Right lobe of liver (tissue), 6 donors: ENCODE measurements around the gene PLBD2. TPM values are rescaled to one million over a fixed set of nuclear protein-coding genes. Genes with fewer than 3 reads are reported as not detected.

Source experiments
- ATAC-seq, 4 donors: fragments of 200-7000 bp; cut with Tn5 transposase; one replicate each; pipeline ENCODE4 v1.9.1; 2020; ENCODE audit warnings: mild to moderate bottlenecking in 4 of 4, moderate library complexity in 4 of 4
- DNase-seq, 3 donors: peaks; one replicate each; pipeline ENCODE4 v3.0.0-alpha.2; 2020
- H3K27ac ChIP-seq, 3 donors: fragments of 200-600 bp; one replicate each; pipeline ENCODE4 v1.8.0; 2022
- H3K27me3 ChIP-seq, 2 donors: fragments of 200-600 bp; one replicate each; pipeline ENCODE4 v1.8.0; 2022
- H3K36me3 ChIP-seq, 4 donors: fragments of 200-600 bp; sonication (generic) in 1 of 4; one replicate each; pipeline versions ENCODE4 v1.5.1 to v1.8.0; 2017 to 2022; ENCODE audit warnings: control low read depth in 1 of 4
- H3K4me1 ChIP-seq, 4 donors: fragments of 200-600 bp; sonication (generic) in 1 of 4; one replicate each; pipeline versions ENCODE4 v1.5.1 to v1.8.0; 2017 to 2022; ENCODE audit warnings: control low read depth in 1 of 4
- H3K4me3 ChIP-seq, 3 donors: fragments of 200-600 bp; one replicate each; pipeline ENCODE4 v1.8.0; 2022
- H3K9me3 ChIP-seq, 4 donors: fragments of 200-600 bp; sonication (generic) in 1 of 4; one replicate each; pipeline versions ENCODE4 v1.5.1 to v1.8.0; 2017 to 2022; ENCODE audit warnings: control low read depth in 1 of 4
- POLR2A ChIP-seq: fragments of 450-650 bp; IDR thresholded peaks from one replicate; pipeline ENCODE4 v1.6.1; 2017; ENCODE audit warnings: antibody characterized with exemption, mild to moderate bottlenecking
- WGBS: methylation state at CpG from one replicate; pipeline ENCODE4 v1.1.6; 2018; ENCODE audit warnings: low coverage, low lambda C conversion rate; ENCODE audit not compliant: insufficient coverage; ENCODE audit errors: missing lambda C conversion rate; 5-methylcytosine and 5-hydroxymethylcytosine counted together
- intact Hi-C, 2 donors: fragments of 100-400 bp; cut with DNase I; formaldehyde crosslinking; loops; one replicate each; pipeline versions ENCODE4 v1.11.2 to v1.14.1; 2022
- total RNA-seq, 6 experiments: library from RNA; depleted of rRNA in 2 of 6; stranded (reverse); fragments of >200 nt in 2 of 6; fragmentation: NEBNext Ultra II Directional in 3 of 6; extraction: Animal tissue kit (Norgen Biotek cat#: 25700) in 3 of 6; gene quantifications; one replicate each; pipeline versions ENCODE4 v1.1.0 to v1.2.4, GENCODE V29; 2016 to 2023
- TF ChIP-seq, protein P1 (sequence below), 4 donors: fragments of 200-600 bp in 3 of 4; fragments of 450-650 bp in 1 of 4; IDR thresholded peaks; one replicate each; pipeline versions ENCODE4 v1.5.1 to v1.8.0; 2016 to 2022; ENCODE audit warnings: antibody characterized with exemption in 4 of 4, mild to moderate bottlenecking in 2 of 4
- donor health status: DM: no; HTN: yes; CAD: no.
- donor health status: DM: no; HTN: no; CAD: no.
- donor health status: DM: no; HTN: no; CAD: no.
- donor health status: DM: no; HTN: yes; CAD: no.
- donor health status: DM: no; HTN: yes; CAD: no.

The PLBD2 gene
- total RNA-seq, 6 experiments from 2014 or later: 18.4 to 34.1 (median 28.8) TPM

DNA sequence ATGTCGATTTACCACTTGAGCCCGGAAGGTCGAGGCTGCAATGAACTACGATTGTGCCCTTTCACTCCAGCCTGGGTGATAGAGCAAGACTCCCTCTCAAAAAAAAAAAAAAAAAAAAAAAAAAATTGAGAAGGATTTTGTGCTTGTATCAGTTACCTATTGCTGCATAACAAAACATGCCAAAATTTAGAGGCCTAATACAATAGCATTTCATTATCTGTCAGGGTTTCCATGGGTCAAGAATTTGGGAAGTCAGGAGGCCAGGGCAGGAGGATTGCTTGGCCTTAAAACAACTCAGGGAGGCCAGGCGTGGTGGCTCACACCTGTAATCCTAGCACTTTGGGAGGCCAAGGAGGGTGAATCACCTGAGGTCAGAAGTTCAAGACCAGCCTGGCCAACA is 18.8 kb upstream of the PLBD2 start:
- H3K4me3 ChIP-seq: no peak overlapping the region
- no peaks in the 10 kb centered on the region for H3K9me3 ChIP-seq
- 41% methylated on average over 2 of the region's 5 CpGs for WGBS
- H3K36me3 ChIP-seq: no peaks in the 10 kb centered on the region
- intact Hi-C loops: no loop called here
- DNase-seq: no peak
- no peak overlapping the region for H3K27ac ChIP-seq
- ATAC-seq: no peak
- H3K4me1 ChIP-seq: no peaks in the 10 kb centered on the region
- H3K27me3 ChIP-seq: no peaks in the 10 kb centered on the region
- TF ChIP-seq POLR2A: no peak
- TF ChIP-seq, protein P1, sequence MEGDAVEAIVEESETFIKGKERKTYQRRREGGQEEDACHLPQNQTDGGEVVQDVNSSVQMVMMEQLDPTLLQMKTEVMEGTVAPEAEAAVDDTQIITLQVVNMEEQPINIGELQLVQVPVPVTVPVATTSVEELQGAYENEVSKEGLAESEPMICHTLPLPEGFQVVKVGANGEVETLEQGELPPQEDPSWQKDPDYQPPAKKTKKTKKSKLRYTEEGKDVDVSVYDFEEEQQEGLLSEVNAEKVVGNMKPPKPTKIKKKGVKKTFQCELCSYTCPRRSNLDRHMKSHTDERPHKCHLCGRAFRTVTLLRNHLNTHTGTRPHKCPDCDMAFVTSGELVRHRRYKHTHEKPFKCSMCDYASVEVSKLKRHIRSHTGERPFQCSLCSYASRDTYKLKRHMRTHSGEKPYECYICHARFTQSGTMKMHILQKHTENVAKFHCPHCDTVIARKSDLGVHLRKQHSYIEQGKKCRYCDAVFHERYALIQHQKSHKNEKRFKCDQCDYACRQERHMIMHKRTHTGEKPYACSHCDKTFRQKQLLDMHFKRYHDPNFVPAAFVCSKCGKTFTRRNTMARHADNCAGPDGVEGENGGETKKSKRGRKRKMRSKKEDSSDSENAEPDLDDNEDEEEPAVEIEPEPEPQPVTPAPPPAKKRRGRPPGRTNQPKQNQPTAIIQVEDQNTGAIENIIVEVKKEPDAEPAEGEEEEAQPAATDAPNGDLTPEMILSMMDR (IDR thresholded peaks at IDR 0.05): no peak

DNA sequence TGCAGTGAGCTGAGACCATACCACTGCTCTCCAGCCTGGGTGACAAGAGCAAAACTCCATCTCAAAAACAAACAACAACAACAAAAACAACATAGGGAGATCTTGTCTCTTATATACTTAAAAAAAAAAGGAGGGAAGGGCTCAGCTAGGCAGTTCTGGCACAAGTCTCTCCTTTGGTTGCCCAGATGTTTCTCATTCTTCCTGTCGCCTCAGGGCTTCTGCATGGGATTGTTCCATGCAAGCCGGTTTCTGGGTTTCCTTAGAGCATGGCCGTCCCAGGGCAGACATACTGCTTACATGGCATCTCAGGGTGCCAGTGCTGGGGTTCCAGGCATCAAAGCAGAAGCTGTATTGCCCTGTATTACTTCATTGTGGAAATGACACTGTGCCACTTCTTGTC is 18.3 kb upstream of the PLBD2 start:
- no peak for ATAC-seq
- WGBS: 79% methylated on average over 3 of the region's 3 CpGs
- Histone ChIP-seq H3K9me3 (no peaks in the 10 kb centered on the region), H3K27me3 (no peaks in the 10 kb centered on the region), H3K27ac (no peak overlapping the region), H3K4me3 (no peak overlapping the region), H3K4me1 (no peaks in the 10 kb centered on the region), H3K36me3 (no peaks in the 10 kb centered on the region)
- no peak for DNase-seq
- TF ChIP-seq, protein P1 (IDR thresholded peaks at IDR 0.05): no peak
- no peak for TF ChIP-seq POLR2A
- intact Hi-C loops: no loop called here

DNA sequence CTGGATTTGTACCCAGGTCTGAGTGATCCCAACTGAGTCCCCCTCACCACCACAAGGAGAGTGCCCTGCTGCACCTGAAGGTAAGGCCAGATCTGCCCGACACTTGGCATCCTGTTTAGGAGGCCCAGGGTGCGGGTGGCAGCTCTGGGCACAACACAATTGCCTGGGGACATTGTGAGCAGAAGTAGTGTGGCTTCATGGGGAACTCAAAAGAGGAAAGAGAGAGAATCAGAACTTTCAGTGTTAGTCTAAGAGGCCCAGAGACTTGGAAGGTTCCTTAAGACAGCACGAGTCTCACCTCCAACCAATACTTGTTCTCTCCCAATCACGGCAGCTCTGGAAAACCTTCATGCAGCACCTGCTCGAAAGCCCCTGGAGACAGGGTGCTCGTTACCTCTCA is 16.9 kb upstream of the PLBD2 start:
- ATAC-seq: peak in 2 of 4 donors; percentile 40 to 61
- TF ChIP-seq, protein P1 (IDR thresholded peaks at IDR 0.05): no peak
- TF ChIP-seq POLR2A: no peak
- Histone ChIP-seq H3K9me3 (no peaks in the 10 kb centered on the region), H3K27me3 (no peaks in the 10 kb centered on the region), H3K4me1 (no peaks in the 10 kb centered on the region), H3K36me3 (no peaks in the 10 kb centered on the region), H3K4me3 (no peak overlapping the region), H3K27ac (no peak overlapping the region)
- WGBS: 47% methylated on average over 2 of the region's 6 CpGs
- intact Hi-C loops: no loop called here
- DNase-seq: no peak

DNA sequence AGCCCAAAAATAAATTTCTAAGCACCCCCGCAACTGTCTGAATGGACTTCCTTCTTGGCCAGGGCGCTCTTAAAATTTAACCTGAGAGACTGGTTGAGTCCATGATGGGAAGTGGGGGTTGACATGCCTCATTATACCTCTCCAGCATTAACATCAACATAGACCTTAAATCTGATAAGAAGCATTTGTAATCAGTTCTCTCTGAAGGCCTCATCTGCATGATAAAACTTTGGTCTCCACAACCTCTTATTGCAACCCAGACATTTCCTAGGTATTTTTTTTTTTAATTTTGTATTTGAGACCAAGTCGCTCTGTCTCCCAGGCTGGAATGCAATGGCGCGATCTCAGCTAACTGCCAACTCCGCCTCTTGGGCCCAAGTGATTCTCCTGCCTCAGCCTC is 13.1 kb upstream of the PLBD2 start:
- TF ChIP-seq POLR2A: no peak
- TF ChIP-seq, protein P1 (IDR thresholded peaks at IDR 0.05): no peak
- Histone ChIP-seq H3K4me1 (no peaks in the 10 kb centered on the region), H3K27me3 (no peaks in the 10 kb centered on the region), H3K27ac (no peak overlapping the region), H3K4me3 (no peak overlapping the region), H3K9me3 (no peaks in the 10 kb centered on the region), H3K36me3 (no peaks in the 10 kb centered on the region)
- no peak for DNase-seq
- ATAC-seq: no peak
- intact Hi-C loops: no loop called here
- 98% methylated on average over 4 of the region's 6 CpGs for WGBS

DNA sequence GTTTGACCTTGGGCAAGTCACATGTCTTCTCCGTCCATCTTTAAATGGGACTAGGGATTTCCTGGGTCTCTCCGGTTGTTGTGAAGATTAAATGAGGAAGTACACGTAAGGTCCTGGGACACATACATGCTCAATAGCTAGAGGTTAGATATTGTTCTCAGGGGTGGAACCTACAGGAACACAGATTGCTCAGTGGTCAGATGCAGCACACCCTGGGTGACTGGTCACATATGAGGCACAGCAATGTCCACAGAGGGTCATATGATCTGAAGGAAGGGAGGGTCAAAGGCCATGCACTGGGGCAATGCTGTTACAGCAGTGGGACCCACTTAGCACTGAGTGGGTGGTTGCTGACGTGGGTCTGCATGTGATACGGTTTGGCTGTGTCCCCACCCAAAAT is 12.0 kb upstream of the PLBD2 start:
- Histone ChIP-seq H3K36me3 (no peaks in the 10 kb centered on the region), H3K9me3 (no peaks in the 10 kb centered on the region), H3K4me1 (no peaks in the 10 kb centered on the region), H3K27ac (no peak overlapping the region), H3K27me3 (no peaks in the 10 kb centered on the region), H3K4me3 (no peak overlapping the region)
- 72% methylated on average over 5 of the region's 5 CpGs for WGBS
- intact Hi-C loops: no loop called here
- ATAC-seq (peak in 1 of 4 donors; percentile 26), DNase-seq (no peak)
- TF ChIP-seq POLR2A: no peak
- TF ChIP-seq, protein P1 (IDR thresholded peaks at IDR 0.05): no peak
